Retinal pigment epithelial cell (primary cell): Measurements from ENCODE around the gene GRWD1.

Source experiments
- DNase-seq: peaks from one replicate; pipeline ENCODE4 v3.0.0-alpha.2; 2010; ENCODE audit warnings: low read depth
- H3K4me3 ChIP-seq: 2 replicates; pipeline ENCODE4 v1.5.1; 2011; ENCODE audit warnings: mild to moderate bottlenecking, low read length, control low read depth, moderate library complexity
- TF ChIP-seq, protein P1 (sequence below): conservative IDR thresholded peaks from 2 replicates; pipeline ENCODE4 v1.5.1; 2011; ENCODE audit warnings: low read depth, low read length, control low read depth, inconsistent platforms

The GRWD1 gene

DNA sequence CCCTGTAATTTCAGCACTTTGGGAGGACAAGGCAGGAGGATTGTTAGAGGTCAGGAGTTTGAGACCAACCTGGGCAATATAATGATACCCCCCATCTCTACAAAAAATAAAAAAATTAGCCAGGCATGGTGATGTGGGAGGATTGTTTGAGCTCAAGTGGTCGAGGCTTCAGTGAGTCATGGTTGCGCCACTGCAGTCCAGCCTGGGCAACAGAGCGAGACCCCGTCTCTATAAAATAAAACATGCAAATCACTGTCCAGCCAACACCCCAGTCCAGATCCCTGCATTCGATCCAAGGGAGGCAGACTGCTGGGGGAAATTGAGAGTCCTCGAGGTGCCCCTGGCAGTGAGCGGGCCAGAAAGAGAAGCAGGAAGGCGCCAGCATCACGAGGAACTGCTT lies 30.4 kb downstream of the GRWD1 start:
- TF ChIP-seq, protein P1, sequence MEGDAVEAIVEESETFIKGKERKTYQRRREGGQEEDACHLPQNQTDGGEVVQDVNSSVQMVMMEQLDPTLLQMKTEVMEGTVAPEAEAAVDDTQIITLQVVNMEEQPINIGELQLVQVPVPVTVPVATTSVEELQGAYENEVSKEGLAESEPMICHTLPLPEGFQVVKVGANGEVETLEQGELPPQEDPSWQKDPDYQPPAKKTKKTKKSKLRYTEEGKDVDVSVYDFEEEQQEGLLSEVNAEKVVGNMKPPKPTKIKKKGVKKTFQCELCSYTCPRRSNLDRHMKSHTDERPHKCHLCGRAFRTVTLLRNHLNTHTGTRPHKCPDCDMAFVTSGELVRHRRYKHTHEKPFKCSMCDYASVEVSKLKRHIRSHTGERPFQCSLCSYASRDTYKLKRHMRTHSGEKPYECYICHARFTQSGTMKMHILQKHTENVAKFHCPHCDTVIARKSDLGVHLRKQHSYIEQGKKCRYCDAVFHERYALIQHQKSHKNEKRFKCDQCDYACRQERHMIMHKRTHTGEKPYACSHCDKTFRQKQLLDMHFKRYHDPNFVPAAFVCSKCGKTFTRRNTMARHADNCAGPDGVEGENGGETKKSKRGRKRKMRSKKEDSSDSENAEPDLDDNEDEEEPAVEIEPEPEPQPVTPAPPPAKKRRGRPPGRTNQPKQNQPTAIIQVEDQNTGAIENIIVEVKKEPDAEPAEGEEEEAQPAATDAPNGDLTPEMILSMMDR, result no peak
- DNase-seq, result no peak
- no peak overlapping the region for H3K4me3 ChIP-seq

DNA sequence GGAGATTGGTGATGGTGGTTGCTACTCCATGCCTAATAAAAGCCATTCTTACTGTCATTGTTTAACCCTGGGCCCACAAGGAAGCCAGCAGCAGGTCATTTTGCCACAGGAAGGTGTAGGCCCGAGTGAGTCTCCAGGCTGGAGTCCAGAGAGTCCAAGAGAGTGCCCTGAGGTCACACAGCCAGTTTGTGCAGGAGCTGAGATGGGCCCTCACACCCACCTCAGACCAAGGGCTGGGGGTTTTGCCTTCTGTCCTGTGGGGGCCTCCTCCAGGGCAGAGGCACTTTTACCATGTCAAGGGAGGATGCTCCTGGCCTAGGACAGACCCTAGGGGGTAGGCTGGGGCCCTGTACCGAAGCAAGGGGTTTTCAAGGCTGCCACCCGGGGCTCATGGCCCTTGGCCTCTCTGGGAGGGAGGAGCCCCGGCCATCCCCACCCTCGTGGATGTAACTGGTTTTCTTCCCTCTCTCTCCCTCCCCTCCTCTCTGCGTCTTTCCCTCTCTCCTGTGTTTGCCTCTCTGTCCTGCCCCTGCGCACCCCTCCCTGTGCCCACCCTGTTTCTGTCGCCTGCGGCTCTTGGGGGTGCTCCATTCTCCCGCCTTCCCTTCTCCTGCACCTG lies 31.4 kb downstream of the GRWD1 start:
- H3K4me3 ChIP-seq, result no peak overlapping the region
- TF ChIP-seq, protein P1, result no peak
- DNase-seq, result no peak

DNA sequence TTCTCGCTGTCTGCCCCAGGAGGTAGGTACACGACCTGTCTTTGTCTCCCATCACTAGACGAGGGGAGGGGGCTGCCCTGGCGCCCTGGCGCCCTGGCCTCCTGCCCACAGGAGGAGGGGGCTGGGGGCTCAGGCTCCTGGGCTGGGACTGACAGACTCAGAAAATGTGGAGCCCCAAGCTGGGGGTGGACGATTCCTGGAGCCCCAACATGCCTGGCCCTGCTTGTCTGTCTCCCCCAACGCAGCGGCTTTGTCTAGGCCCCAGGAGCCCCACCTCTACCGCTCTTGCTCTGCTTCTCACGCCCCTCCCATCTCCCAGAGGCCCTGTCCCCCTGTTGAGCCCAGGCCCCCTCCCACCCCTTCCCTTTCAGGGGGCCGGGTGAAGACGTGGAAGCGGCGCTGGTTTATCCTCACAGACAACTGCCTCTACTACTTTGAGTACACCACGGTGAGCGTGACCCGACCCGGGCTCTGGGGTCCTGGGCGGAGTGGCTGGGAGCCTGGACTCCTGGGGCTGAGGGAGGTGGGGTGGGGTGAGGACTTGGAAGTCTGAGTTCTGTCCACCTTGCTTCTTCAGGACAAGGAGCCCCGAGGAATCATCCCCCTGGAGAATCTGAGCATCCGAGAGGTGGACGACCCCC lies 32.0 kb downstream of the GRWD1 start:
- no peak for DNase-seq
- no peak overlapping the region for H3K4me3 ChIP-seq
- TF ChIP-seq, protein P1, result no peak

DNA sequence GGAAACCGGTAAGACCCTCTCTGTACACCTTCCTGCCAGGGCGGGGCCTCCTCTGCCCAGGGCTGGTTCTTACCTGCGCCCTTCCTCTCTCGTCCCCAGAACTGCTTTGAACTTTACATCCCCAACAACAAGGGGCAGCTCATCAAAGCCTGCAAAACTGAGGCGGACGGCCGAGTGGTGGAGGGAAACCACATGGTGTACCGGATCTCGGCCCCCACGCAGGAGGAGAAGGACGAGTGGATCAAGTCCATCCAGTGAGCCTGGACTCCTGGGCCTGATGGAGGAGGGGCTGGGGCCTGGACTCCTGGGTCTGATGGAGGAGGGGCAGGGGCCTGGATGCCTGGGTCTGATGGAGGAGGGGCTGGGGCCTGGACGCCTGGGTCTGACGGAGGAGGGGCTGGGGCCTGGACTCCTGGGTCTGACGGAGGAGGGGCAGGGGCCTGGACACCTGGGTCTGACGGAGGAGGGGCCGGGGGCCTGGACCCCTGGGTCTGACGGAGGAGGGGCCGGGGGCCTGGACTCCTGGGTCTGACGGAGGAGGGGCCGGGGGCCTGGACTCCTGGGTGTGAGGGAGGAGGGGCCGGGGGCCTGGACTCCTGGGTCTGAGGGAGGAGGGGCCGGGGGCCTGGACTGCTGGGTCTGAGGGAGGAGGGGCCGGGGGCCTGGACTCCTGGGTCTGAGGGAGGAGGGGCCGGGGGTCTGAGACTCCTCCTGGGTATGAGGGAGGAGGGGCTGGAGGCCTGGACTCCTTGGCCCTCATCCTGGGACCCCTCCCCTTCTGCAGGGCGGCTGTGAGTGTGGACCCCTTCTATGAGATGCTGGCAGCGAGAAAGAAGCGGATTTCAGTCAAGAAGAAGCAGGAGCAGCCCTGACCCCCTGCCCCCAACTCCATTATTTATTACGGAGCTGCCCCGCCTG lies 32.8 kb downstream of the GRWD1 start:
- H3K4me3 ChIP-seq, result no peak overlapping the region

DNA sequence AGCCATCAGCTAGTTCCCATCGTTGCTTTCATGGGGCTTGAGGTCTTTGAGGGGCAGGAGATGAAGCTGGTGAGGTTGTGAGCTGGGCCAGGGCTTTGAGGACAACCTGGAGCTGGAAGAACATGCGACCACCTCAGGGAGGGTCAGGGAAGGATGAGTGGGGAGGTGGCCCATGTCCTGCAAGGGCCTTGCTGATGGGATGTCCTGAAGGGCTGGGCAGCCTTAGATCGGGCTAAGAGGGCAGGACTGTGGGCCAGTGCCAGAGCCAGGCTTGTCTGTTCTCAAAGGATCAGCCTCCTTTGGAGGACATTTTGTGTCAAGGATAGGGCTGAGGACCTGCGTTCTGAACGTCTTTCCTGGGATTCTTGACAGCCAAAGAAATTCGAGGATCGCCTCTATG lies 33.9 kb downstream of the GRWD1 start:
- no peak overlapping the region for H3K4me3 ChIP-seq
- TF ChIP-seq, protein P1, result no peak
- no peak for DNase-seq

More for the DNA sequence above, 32.8 kb downstream of the GRWD1 start:
- no peak for DNase-seq
- TF ChIP-seq, protein P1, result no peak

DNA sequence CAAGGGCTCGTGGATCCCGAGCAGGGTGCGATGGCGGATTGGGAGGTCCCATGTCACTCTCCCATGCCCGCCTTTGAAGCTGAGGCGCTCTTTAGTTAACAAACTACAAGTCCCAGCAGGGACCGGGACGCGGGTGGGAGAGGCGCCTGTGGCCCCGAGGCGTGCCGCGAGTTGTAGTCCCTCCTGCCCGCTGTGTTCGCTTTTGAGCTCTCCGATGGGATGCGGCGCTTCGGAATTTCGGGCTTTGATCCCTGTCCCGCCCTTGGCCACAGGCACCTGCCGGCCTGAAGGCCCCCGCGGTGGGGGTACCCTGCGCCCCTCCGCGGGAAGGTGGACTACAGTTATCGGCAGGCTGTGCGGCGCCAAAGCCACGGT lies 34.4 kb downstream of the GRWD1 start:
- TF ChIP-seq, protein P1, result no peak
- peak overlapping the region; percentile 47 for H3K4me3 ChIP-seq
- no peak for DNase-seq
